ENCODE measurements around the gene DNAJC5.
A peak's percentile ranks its signal among the peaks of the same experiment; 100 is the strongest.
"Not testable (repeated sequence)": the region's sequence is repeated elsewhere in the genome, so short reads cannot be mapped to it uniquely, and the experiment has no call there.

DNAJC5 gene

GRCh38 chr20:63861365-63861934 lies 33.5 kb upstream of the DNAJC5 start, which contains the start of gene ABHD16B:
TSS of gene ABHD16B (plus strand) at chr20:63861498. CDS start at chr20:63861541, 43 bp downstream.
- no peak for DNase-seq (ENCODE audit: low read depth, low spot score)

GRCh38 chr20:63861981-63862901 lies 32.7 kb upstream of the DNAJC5 start:
- no peak for DNase-seq (ENCODE audit: low read depth, low spot score)

- no peak for DNase-seq (ENCODE audit: low read depth, low spot score)
Measured at GRCh38 chr20:63863021-63863797, 31.7 kb upstream of the DNAJC5 start.

GRCh38 chr20:63863798-63864544 lies 31.0 kb upstream of the DNAJC5 start:
- DNase-seq (ENCODE audit: low read depth, low spot score): peak; percentile 86

GRCh38 chr20:63864545-63864977 lies 30.4 kb upstream of the DNAJC5 start:
- DNase-seq (ENCODE audit: low read depth, low spot score): no peak

GRCh38 chr20:63864978-63865640 lies 29.8 kb upstream of the DNAJC5 start, which contains the start of gene TPD52L2:
TSS of gene TPD52L2 (plus strand) at chr20:63865270. CDS start at chr20:63865366, 96 bp downstream.
- DNase-seq (ENCODE audit: low read depth, low spot score): peak; percentile 100

GRCh38 chr20:63867042-63867441 lies 27.9 kb upstream of the DNAJC5 start:
- not testable (repeated sequence) for DNase-seq (ENCODE audit: low read depth, low spot score)

GRCh38 chr20:63868264-63868663 lies 26.7 kb upstream of the DNAJC5 start:
- no peak for DNase-seq (ENCODE audit: low read depth, low spot score)

GRCh38 chr20:63873477-63873971 lies 21.4 kb upstream of the DNAJC5 start:
- no peak for DNase-seq (ENCODE audit: low read depth, low spot score)

GRCh38 chr20:63874241-63874640 lies 20.7 kb upstream of the DNAJC5 start:
- not testable (repeated sequence) for DNase-seq (ENCODE audit: low read depth, low spot score)

- DNase-seq (ENCODE audit: low read depth, low spot score): no peak
Measured at GRCh38 chr20:63876489-63877036, 18.4 kb upstream of the DNAJC5 start.

GRCh38 chr20:63877755-63878470 lies 17.0 kb upstream of the DNAJC5 start:
- DNase-seq (ENCODE audit: low read depth, low spot score): no peak

GRCh38 chr20:63878899-63879663 lies 15.8 kb upstream of the DNAJC5 start:
- no peak for DNase-seq (ENCODE audit: low read depth, low spot score)

- not testable (repeated sequence) for DNase-seq (ENCODE audit: low read depth, low spot score)
Measured at GRCh38 chr20:63880901-63881300, 14.0 kb upstream of the DNAJC5 start.

GRCh38 chr20:63881451-63882226 lies 13.3 kb upstream of the DNAJC5 start:
- peak; percentile 43 for DNase-seq (ENCODE audit: low read depth, low spot score)

- DNase-seq (ENCODE audit: low read depth, low spot score): no peak
Measured at GRCh38 chr20:63882257-63883200, 12.4 kb upstream of the DNAJC5 start.

- no peak for DNase-seq (ENCODE audit: low read depth, low spot score)
Measured at GRCh38 chr20:63883201-63883593, 11.7 kb upstream of the DNAJC5 start.

Measured in ELF-1 (cell line).